Calu3 (cell line): ENCODE measurements around the gene THNSL1. TPM values are rescaled to one million over a fixed set of nuclear protein-coding genes. Genes with fewer than 3 reads are reported as not detected.

Source experiments
- BruUV-seq: library from RNA; stranded (reverse); fragments of 400-500 nt; replicated peaks from 2 replicates; lab custom pipeline; 2021; lab: Mats Ljungman, UMichigan
- CTCF ChIA-PET: fragments of 300-600 bp; sonication (Branson Sonifier 250); formaldehyde crosslinking; loops from one replicate; lab custom pipeline; 2022; ENCODE audit warnings: antibody characterized with exemption; lab: Charles Lee
- DNase-seq: peaks from one replicate; pipeline ENCODE4 v3.0.0; 2022
- H3K27ac Mint-ChIP-seq: one replicate; pipeline ENCODE4 v1.8.0; 2022; ENCODE audit warnings: mixed read lengths; ENCODE audit not compliant: unreplicated experiment
- H3K27me3 Mint-ChIP-seq: one replicate; pipeline ENCODE4 v1.8.0; 2022; ENCODE audit warnings: mixed read lengths; ENCODE audit not compliant: unreplicated experiment
- H3K36me3 Mint-ChIP-seq: one replicate; pipeline ENCODE4 v1.8.0; 2022; ENCODE audit warnings: mild to moderate bottlenecking, moderate library complexity, mixed read lengths; ENCODE audit not compliant: insufficient read depth, unreplicated experiment
- H3K4me1 Mint-ChIP-seq: one replicate; pipeline ENCODE4 v1.8.0; 2022; ENCODE audit warnings: mild to moderate bottlenecking, low read depth, mixed read lengths; ENCODE audit not compliant: unreplicated experiment
- H3K4me3 Mint-ChIP-seq: one replicate; pipeline ENCODE4 v1.8.0; 2022; ENCODE audit warnings: mild to moderate bottlenecking, low read depth, moderate library complexity, mixed read lengths; ENCODE audit not compliant: unreplicated experiment
- H3K9me3 Mint-ChIP-seq: one replicate; pipeline ENCODE4 v1.8.0; 2022; ENCODE audit warnings: low read depth, mixed read lengths; ENCODE audit not compliant: unreplicated experiment
- intact Hi-C: fragments of 100-400 bp; cut with micrococcal nuclease; formaldehyde crosslinking; loops from one replicate; pipeline ENCODE4 v1.10.0; 2022; ENCODE audit not compliant: unreplicated experiment
- total RNA-seq: library from RNA; stranded (reverse); gene quantifications from 2 replicates; pipeline ENCODE4 v1.2.3, GENCODE V29; 2022
- TF ChIP-seq, protein P1 (sequence below): fragments of 200-600 bp; IDR thresholded peaks from one replicate; pipeline ENCODE4 v1.8.0; 2022; ENCODE audit warnings: antibody characterized with exemption; ENCODE audit not compliant: unreplicated experiment

THNSL1 gene
- total RNA-seq, 1 experiment from 2014 or later = 6.6 TPM

- CTCF ChIA-PET = no interaction called here
- DNase-seq = no peak
- intact Hi-C loops = no loop called here
- H3K36me3 Mint-ChIP-seq = no peaks in the 10 kb centered on the region
- no peak overlapping the region for H3K27ac Mint-ChIP-seq
- no peaks in the 10 kb centered on the region for H3K27me3 Mint-ChIP-seq
- H3K4me3 Mint-ChIP-seq = no peak overlapping the region
- no peaks in the 10 kb centered on the region for H3K4me1 Mint-ChIP-seq
- TF ChIP-seq, protein P1, sequence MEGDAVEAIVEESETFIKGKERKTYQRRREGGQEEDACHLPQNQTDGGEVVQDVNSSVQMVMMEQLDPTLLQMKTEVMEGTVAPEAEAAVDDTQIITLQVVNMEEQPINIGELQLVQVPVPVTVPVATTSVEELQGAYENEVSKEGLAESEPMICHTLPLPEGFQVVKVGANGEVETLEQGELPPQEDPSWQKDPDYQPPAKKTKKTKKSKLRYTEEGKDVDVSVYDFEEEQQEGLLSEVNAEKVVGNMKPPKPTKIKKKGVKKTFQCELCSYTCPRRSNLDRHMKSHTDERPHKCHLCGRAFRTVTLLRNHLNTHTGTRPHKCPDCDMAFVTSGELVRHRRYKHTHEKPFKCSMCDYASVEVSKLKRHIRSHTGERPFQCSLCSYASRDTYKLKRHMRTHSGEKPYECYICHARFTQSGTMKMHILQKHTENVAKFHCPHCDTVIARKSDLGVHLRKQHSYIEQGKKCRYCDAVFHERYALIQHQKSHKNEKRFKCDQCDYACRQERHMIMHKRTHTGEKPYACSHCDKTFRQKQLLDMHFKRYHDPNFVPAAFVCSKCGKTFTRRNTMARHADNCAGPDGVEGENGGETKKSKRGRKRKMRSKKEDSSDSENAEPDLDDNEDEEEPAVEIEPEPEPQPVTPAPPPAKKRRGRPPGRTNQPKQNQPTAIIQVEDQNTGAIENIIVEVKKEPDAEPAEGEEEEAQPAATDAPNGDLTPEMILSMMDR = no peak
- H3K9me3 Mint-ChIP-seq = no peaks in the 10 kb centered on the region
- BruUV-seq = no TSS peak
These were observed 35.6 kb downstream of the THNSL1 start for GRCh38 chr10:25052012-25052411.

DNA sequence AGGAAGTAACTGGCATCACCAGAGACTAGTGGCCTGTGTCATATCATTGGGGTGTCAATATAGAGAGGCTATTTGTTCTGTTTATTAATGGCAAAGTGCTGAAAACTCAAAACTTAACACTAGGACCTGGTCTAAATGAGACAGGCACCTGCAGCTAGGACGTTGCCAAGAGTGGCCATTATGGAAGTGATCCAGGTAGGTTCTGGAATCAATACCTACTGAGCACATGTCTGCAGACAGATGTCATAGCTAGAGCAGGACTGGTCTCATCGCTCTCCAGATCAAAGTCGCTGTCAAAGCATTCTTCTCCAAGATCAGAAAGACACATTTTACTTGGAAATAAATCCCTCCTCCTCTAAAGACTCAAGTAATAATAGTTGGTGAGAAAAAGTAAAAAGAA, 40.3 kb downstream of the THNSL1 start:
- DNase-seq = no peak
- CTCF ChIA-PET = interaction anchor here (0.6 kb wide), 1 partner anchor 932 kb away, joined by 4 read pairs; no protein-coding TSS in a partner anchor
- Mint-ChIP-seq H3K9me3 (no peaks in the 10 kb centered on the region), H3K36me3 (peaks cover 7% of the 10 kb centered on the region), H3K27me3 (no peaks in the 10 kb centered on the region), H3K4me1 (peaks cover 25% of the 10 kb centered on the region), H3K27ac (no peak overlapping the region), H3K4me3 (no peak overlapping the region)
- TF ChIP-seq, protein P1 = no peak
- intact Hi-C loops = no loop called here
- BruUV-seq = no TSS peak

DNA sequence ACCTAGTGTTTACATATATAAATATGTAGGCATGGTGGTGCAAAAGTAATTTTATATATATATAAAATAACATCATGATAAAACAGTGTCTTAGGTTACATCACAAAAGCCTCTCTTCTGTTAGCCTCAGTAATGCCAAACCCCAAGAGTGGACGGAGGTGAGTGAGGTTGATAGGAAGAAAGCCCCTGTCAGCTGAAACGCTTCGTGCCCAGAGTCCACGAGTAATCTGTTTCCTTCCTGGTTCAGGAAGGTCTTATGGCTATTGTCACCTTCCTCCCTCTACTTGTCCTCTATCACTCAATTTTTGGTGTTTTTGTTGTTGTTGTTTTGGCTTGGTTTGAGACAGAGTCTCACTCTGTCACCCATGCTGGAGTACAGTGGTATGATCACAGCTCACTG, 41.5 kb downstream of the THNSL1 start:
- no peak for DNase-seq
- intact Hi-C loops = no loop called here
- Mint-ChIP-seq H3K36me3 (peaks cover 7% of the 10 kb centered on the region), H3K27me3 (no peaks in the 10 kb centered on the region), H3K9me3 (no peaks in the 10 kb centered on the region), H3K27ac (no peak overlapping the region), H3K4me3 (no peak overlapping the region), H3K4me1 (peaks cover 35% of the 10 kb centered on the region)
- no TSS peak for BruUV-seq
- TF ChIP-seq, protein P1 = no peak
- CTCF ChIA-PET = interaction anchor here (0.6 kb wide), 1 partner anchor 373 kb away, joined by 4 read pairs; no protein-coding TSS in a partner anchor

- TF ChIP-seq, protein P1 = no peak
- Mint-ChIP-seq H3K36me3 (peaks cover 7% of the 10 kb centered on the region), H3K4me3 (no peak overlapping the region), H3K4me1 (peaks cover 44% of the 10 kb centered on the region), H3K27ac (peak overlapping the region; percentile 79), H3K27me3 (no peaks in the 10 kb centered on the region), H3K9me3 (no peaks in the 10 kb centered on the region)
- intact Hi-C loops = loop anchor here (5.0 kb wide), 1 partner anchor 43 kb away; the partner anchor contains the start of genes ENKUR and THNSL1
- no TSS peak for BruUV-seq
- CTCF ChIA-PET = no interaction called here
- peak; percentile 79 for DNase-seq
These were observed 43.6 kb downstream of the THNSL1 start for GRCh38 chr10:25059990-25060389.
